ENCODE results near the gene DHX30.

The DHX30 gene

DNA sequence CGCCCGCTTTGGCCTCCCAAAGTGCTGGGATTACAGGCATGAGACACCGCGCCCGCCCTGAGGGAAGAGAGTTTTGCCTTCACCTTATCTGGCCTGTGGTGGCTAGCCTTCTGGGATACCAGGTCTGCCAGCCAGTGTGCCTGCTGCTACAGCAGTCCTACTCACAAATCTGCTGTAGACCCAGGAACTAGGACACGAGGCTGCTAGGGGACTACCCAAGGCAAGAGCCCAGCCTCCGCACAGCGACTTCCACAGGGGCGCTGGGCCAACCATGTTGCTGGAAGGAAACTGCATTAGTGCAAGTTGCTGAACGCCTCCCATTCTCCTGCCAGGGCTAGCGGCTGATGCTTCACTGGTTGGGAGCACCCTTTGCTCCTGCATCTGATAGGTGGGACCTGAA, 53.7 kb downstream of the DHX30 start:
- no peak for DNase-seq (ENCODE audit: low spot score)
- ChIA-PET POLR2A (ENCODE audit: low non-redundant PET) (no interaction called here), CTCF (no interaction called here)
- peak overlapping the region; percentile 37 for H3K27ac ChIP-seq
- TF ChIP-seq, protein P1, sequence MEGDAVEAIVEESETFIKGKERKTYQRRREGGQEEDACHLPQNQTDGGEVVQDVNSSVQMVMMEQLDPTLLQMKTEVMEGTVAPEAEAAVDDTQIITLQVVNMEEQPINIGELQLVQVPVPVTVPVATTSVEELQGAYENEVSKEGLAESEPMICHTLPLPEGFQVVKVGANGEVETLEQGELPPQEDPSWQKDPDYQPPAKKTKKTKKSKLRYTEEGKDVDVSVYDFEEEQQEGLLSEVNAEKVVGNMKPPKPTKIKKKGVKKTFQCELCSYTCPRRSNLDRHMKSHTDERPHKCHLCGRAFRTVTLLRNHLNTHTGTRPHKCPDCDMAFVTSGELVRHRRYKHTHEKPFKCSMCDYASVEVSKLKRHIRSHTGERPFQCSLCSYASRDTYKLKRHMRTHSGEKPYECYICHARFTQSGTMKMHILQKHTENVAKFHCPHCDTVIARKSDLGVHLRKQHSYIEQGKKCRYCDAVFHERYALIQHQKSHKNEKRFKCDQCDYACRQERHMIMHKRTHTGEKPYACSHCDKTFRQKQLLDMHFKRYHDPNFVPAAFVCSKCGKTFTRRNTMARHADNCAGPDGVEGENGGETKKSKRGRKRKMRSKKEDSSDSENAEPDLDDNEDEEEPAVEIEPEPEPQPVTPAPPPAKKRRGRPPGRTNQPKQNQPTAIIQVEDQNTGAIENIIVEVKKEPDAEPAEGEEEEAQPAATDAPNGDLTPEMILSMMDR (conservative IDR thresholded peaks at IDR 0.05; ENCODE audit: low read depth) = no peak

DNA sequence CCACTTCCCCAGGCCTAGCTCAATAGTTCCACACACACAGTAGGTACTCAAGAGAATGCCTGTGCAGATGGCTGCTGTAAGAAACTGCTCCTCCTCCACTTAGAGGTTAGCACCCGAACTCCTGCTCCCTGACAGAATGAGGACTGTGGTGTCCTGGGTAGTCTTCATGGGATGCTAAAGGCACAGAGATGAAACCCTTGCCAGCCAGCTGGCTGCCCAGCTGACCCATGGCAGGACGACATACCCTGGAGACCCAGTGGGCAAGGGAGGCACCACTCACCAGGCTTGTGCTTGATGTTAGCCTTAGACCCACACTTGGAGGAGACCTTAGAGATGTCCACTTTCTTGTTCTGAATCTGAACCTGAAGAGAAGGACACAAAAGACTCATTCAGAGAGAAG, 54.2 kb downstream of the DHX30 start:
- TF ChIP-seq, protein P1 (conservative IDR thresholded peaks at IDR 0.05; ENCODE audit: low read depth) = no peak
- no peak for DNase-seq (ENCODE audit: low spot score)
- CTCF ChIA-PET = no interaction called here
- POLR2A ChIA-PET (ENCODE audit: low non-redundant PET) = no interaction called here
- H3K27ac ChIP-seq = peak overlapping the region; percentile 37

DNA sequence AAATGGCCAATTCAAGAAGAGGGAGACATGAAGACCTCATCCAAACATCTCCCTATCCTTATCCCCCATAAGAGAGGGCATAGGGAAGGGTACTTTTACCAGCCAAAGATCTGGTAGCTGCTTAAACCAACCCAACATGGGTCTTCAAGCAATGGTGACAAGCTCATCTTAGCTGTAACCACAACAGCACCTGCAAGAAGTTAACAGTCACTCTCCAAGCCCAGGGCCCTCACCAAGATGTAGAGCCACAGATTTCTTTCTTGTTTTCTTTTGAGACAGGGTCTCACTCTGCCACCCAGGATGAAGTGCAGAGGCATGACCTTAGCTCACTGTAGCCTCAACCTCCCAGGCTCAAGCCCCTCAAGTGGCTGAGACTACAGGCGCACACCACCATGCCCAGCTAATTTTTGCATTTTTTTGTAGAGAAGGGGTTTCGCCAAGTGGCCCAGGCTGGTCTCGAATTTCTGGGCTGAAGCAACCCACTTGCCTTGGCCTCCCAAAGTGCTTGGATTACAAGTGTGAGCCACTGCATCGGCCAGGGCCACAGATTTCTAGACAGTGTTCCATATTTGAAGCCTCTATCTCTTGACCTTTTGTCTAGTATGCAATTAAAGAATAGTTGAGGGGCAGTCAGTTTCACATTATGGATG, 57.1 kb downstream of the DHX30 start:
- no peak for DNase-seq (ENCODE audit: low spot score)
- POLR2A ChIA-PET (ENCODE audit: low non-redundant PET) = no interaction called here
- no peak overlapping the region for H3K27ac ChIP-seq
- CTCF ChIA-PET = no interaction called here
- TF ChIP-seq, protein P1 (conservative IDR thresholded peaks at IDR 0.05; ENCODE audit: low read depth) = no peak

DNA sequence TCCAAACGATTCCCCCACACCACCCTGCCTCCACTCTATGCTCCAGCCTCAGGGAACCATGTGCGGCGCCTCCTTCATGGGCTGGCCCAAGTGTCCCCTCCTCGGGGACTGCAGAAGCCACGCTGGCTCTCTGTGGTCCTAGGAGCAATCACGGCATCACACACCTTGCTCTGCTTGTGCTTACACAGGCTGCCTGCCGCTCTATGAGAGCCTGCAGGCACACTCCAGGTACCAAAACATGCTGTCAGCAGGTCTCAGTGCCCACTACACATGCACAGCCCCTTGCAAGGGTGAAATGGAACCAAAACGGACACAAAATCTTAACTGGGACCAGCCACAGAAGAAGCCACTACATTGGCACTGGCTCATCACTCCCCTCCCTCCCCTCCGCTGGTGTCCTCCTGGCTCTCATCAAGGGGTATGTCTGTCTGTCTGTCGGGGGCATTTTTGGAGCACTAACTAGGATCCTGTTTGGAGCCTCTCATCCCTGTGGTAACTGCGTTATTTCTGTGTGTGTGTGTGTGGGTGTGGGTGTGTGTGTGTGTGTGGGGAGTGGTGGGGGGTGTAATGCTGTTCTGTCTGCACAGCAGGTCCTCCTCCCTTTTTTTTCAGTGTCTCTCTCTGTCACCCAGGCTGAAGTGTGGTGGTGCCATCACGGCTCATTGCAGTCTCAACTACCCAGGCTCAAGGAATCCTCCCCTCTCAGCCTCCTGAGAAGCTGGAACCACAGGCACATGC, 60.6 kb downstream of the DHX30 start:
- ChIA-PET CTCF (no interaction called here), POLR2A (ENCODE audit: low non-redundant PET) (no interaction called here)
- DNase-seq (ENCODE audit: low spot score) = no peak
- TF ChIP-seq, protein P1 (conservative IDR thresholded peaks at IDR 0.05; ENCODE audit: low read depth) = no peak
- no peak overlapping the region for H3K27ac ChIP-seq

DNA sequence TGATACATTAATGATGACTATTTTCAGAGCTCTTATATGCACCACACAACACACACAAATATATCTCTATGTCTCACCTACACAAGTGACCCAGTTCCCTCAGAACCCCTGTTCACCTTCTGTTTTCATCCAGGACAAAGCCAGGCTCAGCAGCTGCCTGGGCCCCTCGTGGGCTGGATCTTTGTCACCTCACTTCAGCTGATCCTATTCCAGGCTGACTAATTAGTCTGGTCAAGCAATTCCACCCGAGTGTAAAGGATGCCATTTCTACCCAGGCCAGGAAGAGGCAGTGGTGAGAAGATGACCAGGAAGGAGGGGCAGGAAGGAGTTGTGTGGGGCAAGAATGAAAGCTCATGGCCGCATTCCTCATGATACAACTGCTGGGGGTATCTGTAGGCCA, 62.3 kb downstream of the DHX30 start:
- no peak for DNase-seq (ENCODE audit: low spot score)
- ChIA-PET CTCF (no interaction called here), POLR2A (ENCODE audit: low non-redundant PET) (no interaction called here)
- TF ChIP-seq, protein P1 (conservative IDR thresholded peaks at IDR 0.05; ENCODE audit: low read depth) = no peak
- no peak overlapping the region for H3K27ac ChIP-seq

DNA sequence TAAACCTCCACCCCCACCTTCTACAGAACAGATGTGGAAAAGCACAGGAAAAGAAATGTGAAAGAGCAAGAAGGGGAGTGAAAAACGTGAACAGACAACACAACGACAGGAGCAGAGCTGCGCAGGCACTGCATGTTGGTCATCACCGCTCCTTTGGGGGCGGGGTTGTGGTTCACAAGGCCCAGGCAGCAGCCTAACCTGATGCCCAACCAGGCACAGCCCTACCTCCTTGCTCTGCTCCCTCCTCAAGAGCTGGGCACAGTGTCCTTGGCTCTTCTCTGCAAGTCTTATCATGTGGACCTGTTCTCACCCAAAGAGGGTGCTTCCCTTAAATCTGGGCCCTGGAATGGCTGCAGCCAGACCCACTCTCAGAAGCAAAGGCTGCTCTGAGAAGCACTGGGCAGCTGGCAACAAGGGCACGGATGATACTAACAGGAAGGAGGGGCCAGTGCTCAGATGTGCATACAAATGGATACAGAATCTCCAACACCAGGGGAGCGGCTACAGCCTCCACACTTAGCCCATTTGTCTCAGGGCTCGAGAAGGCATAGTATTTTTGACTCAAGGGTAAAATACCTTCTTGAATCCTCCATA, 64.6 kb downstream of the DHX30 start:
- POLR2A ChIA-PET (ENCODE audit: low non-redundant PET) = no interaction called here
- no peak for DNase-seq (ENCODE audit: low spot score)
- TF ChIP-seq, protein P1 (conservative IDR thresholded peaks at IDR 0.05; ENCODE audit: low read depth) = no peak
- CTCF ChIA-PET = no interaction called here
- H3K27ac ChIP-seq = no peak overlapping the region

Measured in RWPE1 (cell line).